ENCODE results near the gene SMG1. TPM values are rescaled to one million over a fixed set of nuclear protein-coding genes. Genes with fewer than 3 reads are reported as not detected.

Gene SMG1
- total and polyA plus RNA-seq, 12 donors, result 11.7 to 58.2 (median 50.2) TPM

GRCh38 chr16:18800775-18801144 is 125.4 kb downstream of the SMG1 start:
- H3K4me1 ChIP-seq, result peaks cover 0 to 72% (median 49%) of the 10 kb centered on the region in 9 donors
- ATAC-seq, result no peak
- 0% methylated on average over 15 of the region's 15 CpGs for WGBS, 2 donors
- intact Hi-C loops (cut with DNase I), result loop anchor here in 4 of 10 donors (5.0 to 10.0 kb wide), 3 partner anchors 164 to 172 kb away; no protein-coding TSS in a partner anchor
- H3K9me3 ChIP-seq, result no peaks in the 10 kb centered on the region
- TF ChIP-seq, protein P1, sequence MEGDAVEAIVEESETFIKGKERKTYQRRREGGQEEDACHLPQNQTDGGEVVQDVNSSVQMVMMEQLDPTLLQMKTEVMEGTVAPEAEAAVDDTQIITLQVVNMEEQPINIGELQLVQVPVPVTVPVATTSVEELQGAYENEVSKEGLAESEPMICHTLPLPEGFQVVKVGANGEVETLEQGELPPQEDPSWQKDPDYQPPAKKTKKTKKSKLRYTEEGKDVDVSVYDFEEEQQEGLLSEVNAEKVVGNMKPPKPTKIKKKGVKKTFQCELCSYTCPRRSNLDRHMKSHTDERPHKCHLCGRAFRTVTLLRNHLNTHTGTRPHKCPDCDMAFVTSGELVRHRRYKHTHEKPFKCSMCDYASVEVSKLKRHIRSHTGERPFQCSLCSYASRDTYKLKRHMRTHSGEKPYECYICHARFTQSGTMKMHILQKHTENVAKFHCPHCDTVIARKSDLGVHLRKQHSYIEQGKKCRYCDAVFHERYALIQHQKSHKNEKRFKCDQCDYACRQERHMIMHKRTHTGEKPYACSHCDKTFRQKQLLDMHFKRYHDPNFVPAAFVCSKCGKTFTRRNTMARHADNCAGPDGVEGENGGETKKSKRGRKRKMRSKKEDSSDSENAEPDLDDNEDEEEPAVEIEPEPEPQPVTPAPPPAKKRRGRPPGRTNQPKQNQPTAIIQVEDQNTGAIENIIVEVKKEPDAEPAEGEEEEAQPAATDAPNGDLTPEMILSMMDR (IDR thresholded peaks at IDR 0.05), result no peak
- H3K27me3 ChIP-seq, result no peaks in the 10 kb centered on the region
- peak overlapping the region in 9 of 10 donors; percentile 76 to 95 (median 86) for H3K27ac ChIP-seq
- peak overlapping the region; percentile 78 to 97 (median 90) for H3K4me3 ChIP-seq
- no peak for DNase-seq
- H3K36me3 ChIP-seq, result peaks cover 0 to 39% (median 8%) of the 10 kb centered on the region in 9 donors

DNA sequence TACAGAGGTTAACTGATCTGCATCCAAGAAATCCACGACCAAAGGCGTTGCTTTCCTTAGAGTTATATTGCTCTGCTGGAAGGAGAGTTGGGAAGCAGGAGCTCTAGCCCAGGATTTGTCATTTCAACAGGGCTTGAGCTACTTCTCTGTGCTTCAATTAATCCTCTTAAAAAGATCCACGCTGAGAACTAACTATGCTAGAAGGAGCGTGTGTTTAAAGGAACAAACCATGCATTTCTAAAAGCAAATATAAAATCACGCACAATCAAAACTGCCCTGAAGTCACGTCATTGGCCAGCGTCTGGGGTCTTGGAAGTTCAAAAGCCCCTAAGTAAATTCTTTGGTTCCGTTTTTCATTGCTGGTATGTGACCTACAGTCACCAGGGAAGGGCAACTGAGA is 125.9 kb downstream of the SMG1 start:
- TF ChIP-seq, protein P1 (IDR thresholded peaks at IDR 0.05), result no peak
- intact Hi-C loops (cut with DNase I), result loop anchor here in 4 of 10 donors (5.0 to 10.0 kb wide), 3 partner anchors 165 to 172 kb away; no protein-coding TSS in a partner anchor
- no peak for ATAC-seq
- Histone ChIP-seq H3K4me3 (peak overlapping the region; percentile 78 to 97 (median 90)), H3K27ac (peak overlapping the region in 9 of 10 donors; percentile 76 to 95 (median 86)), H3K9me3 (no peaks in the 10 kb centered on the region), H3K27me3 (no peaks in the 10 kb centered on the region), H3K36me3 (peaks cover 0 to 39% (median 8%) of the 10 kb centered on the region in 9 donors), H3K4me1 (peaks cover 0 to 72% (median 49%) of the 10 kb centered on the region in 9 donors)
- no peak for DNase-seq
- 3 to 4% methylated on average over 8 of the region's 8 CpGs for WGBS, 2 donors

- WGBS, 2 donors, result 76 to 77% methylated on average over 3 of the region's 3 CpGs
- no peaks in the 10 kb centered on the region for H3K9me3 ChIP-seq
- peak overlapping the region in 2 of 10 donors; percentile 2 to 95 for H3K27ac ChIP-seq
- TF ChIP-seq, protein P1 (IDR thresholded peaks at IDR 0.05), result no peak
- peak overlapping the region in 5 of 10 donors; percentile 87 to 97 (median 96) for H3K4me3 ChIP-seq
- no peak for DNase-seq
- intact Hi-C loops (cut with DNase I), result loop anchor here in 1 of 10 donors (10.0 kb wide), 1 partner anchor 265 kb away; the partner anchor contains the start of gene COQ7
- peaks cover 0 to 67% (median 48%) of the 10 kb centered on the region in 9 donors for H3K4me1 ChIP-seq
- no peak for ATAC-seq
- H3K27me3 ChIP-seq, result no peaks in the 10 kb centered on the region
- peaks cover 0 to 41% (median 11%) of the 10 kb centered on the region in 9 donors for H3K36me3 ChIP-seq
These were observed 126.7 kb downstream of the SMG1 start for GRCh38 chr16:18799500-18799899.

DNA sequence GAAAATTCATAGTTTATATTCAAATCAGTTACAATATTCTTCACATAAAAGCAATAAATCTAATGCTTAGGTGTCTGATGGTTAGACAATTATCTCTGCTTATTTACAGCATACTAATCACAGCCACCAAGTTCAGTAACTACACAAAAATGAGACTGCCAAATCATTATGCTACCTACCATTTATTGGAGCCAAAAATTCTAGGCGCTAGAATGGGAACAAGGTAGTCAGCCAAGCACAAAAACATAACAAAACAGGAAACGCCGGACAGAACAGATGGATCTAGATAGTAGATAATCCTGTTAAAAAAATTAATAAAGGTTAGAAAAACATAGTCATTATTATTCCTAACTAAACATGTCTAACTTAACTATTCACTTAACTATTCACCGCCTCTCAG is 128.5 kb downstream of the SMG1 start:
- Histone ChIP-seq H3K36me3 (peaks cover 0 to 59% (median 26%) of the 10 kb centered on the region in 9 donors), H3K27ac (peak overlapping the region in 1 of 10 donors; percentile 15), H3K27me3 (no peaks in the 10 kb centered on the region), H3K4me1 (peaks cover 0 to 51% (median 38%) of the 10 kb centered on the region in 9 donors), H3K9me3 (no peaks in the 10 kb centered on the region), H3K4me3 (no peak overlapping the region)
- DNase-seq (no peak), ATAC-seq (no peak)
- TF ChIP-seq, protein P1 (IDR thresholded peaks at IDR 0.05), result no peak
- 59 to 75% methylated on average over 4 of the region's 4 CpGs for whole genome bisulfite sequencing, 2 donors
- intact Hi-C loops (cut with DNase I), result loop anchor here in 1 of 10 donors (10.0 kb wide), 1 partner anchor 267 kb away; the partner anchor contains the start of gene COQ7

All from heart right ventricle (tissue), 16 donors.